Endothelial cell of hepatic sinusoid (primary cell): ENCODE results near the gene ZNF469.

Source experiments
- in situ Hi-C: cut with HindIII; loops from 2 replicates; pipeline ENCODE4 v1.10.0; 2017; ENCODE audit warnings: low sequenced_read_pairs

The ZNF469 gene

GRCh38 chr16:88419790-88420189 lies 37.0 kb downstream of the ZNF469 start:
- in situ Hi-C loops, result no loop called here

DNA sequence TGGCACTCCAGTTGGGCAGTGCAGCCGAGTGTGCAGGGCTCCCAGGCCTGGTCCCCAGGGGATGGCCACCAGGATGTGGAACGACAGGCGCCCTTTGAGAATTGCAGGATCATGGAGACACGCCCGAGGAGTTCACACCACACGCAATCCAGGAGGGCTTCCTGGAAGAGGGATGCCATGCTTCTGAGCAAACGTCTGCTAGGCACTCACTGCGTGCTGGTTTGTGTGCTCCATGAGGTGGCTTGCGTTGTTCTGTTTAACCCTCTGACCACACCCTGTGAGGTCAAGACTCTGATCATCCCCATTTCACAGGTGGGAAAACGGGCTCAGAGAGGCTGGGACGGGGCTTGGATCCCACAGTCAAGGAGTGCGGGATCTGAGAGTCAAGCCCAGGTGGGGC lies 37.7 kb downstream of the ZNF469 start:
- in situ Hi-C loops, result no loop called here

- in situ Hi-C loops, result no loop called here
These were observed 38.5 kb downstream of the ZNF469 start for GRCh38 chr16:88421301-88421700.

- in situ Hi-C loops, result no loop called here
These were observed 39.2 kb downstream of the ZNF469 start for GRCh38 chr16:88421871-88422433.

GRCh38 chr16:88422733-88423447 lies 40.1 kb downstream of the ZNF469 start:
- in situ Hi-C loops, result no loop called here

- in situ Hi-C loops, result no loop called here
These were observed 40.7 kb downstream of the ZNF469 start for GRCh38 chr16:88423448-88423850.

- in situ Hi-C loops, result loop anchor here (25.0 kb wide), 1 partner anchor 113 kb away; no protein-coding TSS in a partner anchor
These were observed 42.0 kb downstream of the ZNF469 start for GRCh38 chr16:88424587-88425235.

DNA sequence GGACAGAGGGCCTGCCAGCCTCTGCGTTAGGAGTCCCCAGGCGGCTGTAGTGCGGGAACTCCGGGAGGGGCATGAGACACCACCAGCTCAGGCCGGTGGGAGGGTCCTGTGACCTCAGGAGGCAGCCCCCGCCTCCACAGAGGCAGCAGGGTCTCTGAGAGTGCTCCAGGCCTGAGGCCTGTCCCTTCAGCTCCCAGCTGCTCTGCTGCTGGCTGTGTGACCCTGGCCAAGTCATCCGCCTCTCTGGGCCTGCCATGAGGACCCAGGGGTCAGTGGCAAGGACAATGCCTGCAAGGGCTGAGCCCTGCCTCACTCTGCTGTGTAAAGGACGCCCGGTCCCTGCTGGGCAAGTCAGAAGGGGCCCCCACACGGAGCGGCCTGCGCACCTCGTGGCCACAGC lies 43.3 kb downstream of the ZNF469 start:
- in situ Hi-C loops, result loop anchor here (25.0 kb wide), 1 partner anchor 111 kb away; no protein-coding TSS in a partner anchor

DNA sequence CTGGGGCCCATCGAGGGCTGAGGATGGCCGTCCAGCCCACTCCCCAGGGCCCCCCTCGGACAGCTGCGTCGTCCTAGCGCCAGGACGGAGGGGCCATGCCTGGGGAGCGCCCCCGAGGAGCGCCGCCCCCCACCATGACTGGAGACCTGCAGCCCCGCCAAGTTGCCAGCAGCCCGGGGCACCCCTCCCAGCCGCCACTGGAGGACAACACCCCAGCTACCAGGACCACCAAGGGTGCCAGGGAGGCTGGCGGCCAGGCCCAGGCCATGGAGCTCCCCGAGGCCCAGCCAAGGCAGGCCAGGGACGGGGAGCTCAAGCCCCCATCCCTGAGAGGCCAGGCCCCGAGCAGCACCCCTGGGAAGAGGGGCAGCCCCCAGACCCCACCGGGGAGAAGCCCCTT lies 44.6 kb downstream of the ZNF469 start:
- in situ Hi-C loops, result loop anchor here (25.0 kb wide), 1 partner anchor 110 kb away; no protein-coding TSS in a partner anchor

GRCh38 chr16:88428156-88428555 lies 45.4 kb downstream of the ZNF469 start:
- in situ Hi-C loops, result loop anchor here (25.0 kb wide), 1 partner anchor 109 kb away; no protein-coding TSS in a partner anchor

DNA sequence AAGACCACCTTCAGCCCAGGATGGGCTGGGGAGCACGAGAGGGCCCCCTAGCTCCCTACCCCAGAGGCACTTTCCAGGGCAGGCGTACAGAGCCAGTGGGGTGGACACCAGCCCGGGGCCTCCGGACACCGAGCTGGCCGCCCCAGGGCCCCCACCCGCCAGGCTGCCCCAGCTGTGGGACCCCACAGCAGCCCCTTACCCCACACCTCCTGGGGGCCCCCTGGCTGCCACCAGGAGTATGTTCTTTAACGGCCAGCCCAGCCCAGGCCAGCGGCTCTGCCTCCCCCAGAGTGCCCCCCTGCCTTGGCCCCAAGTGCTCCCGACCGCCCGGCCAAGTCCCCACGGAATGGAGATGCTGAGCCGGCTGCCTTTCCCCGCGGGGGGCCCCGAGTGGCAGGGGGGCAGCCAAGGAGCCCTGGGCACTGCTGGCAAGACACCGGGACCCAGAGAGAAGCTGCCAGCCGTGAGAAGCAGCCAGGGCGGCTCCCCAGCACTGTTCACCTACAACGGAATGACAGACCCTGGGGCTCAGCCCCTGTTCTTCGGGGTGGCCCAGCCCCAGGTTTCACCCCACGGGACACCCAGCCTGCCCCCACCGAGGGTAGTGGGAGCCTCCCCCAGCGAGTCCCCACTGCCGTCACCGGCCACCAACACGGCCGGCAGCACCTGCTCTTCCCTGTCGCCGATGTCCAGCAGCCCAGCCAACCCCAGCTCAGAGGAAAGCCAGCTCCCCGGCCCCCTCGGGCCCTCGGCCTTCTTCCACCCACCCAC lies 46.0 kb downstream of the ZNF469 start:
- in situ Hi-C loops, result loop anchor here (25.0 kb wide), 1 partner anchor 108 kb away; no protein-coding TSS in a partner anchor

DNA sequence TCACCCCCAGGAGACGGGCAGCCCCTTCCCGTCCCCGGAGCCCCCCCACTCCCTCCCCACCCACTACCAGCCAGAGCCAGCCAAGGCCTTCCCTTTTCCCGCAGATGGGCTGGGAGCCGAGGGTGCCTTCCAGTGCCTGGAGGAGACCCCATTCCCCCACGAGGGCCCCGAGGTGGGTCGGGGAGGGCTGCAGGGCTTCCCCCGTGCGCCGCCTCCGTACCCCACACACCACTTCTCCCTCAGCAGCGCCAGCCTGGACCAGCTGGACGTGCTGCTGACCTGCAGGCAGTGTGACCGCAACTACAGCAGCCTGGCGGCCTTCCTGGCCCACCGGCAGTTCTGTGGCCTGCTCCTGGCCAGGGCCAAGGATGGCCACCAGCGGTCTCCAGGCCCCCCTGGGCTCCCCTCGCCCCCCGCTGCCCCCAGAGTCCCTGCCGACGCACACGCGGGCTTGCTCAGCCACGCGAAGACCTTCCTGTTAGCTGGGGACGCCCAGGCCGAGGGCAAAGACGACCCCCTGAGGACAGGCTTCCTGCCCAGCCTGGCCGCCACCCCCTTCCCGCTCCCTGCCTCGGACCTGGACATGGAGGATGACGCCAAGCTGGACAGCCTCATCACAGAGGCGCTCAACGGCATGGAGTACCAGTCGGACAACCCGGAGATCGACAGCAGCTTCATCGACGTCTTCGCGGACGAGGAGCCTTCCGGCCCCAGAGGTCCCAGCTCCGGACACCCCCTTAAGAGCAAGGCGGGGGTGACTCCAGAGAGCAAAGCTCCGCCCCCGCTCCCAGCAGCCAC lies 46.8 kb downstream of the ZNF469 start:
- in situ Hi-C loops, result loop anchor here (25.0 kb wide), 1 partner anchor 108 kb away; no protein-coding TSS in a partner anchor

DNA sequence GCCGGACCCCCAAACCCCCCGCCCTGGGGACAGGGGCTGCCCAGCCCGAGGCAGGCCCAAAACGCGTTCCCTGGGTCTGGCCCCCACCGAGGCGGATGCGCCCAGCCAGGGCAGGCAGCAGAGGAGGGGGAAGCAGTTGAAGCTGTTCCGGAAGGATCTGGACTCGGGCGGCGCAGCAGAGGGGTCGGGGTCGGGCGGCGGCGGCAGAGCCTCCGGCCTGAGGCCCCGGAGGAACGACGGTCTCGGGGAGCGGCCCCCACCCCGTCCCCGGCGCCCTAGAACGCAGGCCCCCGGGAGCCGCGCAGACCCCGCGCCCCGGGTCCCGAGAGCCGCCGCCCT lies 47.4 kb downstream of the ZNF469 start:
- in situ Hi-C loops, result loop anchor here (25.0 kb wide), 1 partner anchor 107 kb away; no protein-coding TSS in a partner anchor

GRCh38 chr16:88430524-88431446 lies 48.0 kb downstream of the ZNF469 start:
- in situ Hi-C loops, result loop anchor here (25.0 kb wide), 1 partner anchor 107 kb away; no protein-coding TSS in a partner anchor

- in situ Hi-C loops, result loop anchor here (25.0 kb wide), 1 partner anchor 106 kb away; no protein-coding TSS in a partner anchor
These were observed 48.9 kb downstream of the ZNF469 start for GRCh38 chr16:88431651-88432050.

GRCh38 chr16:88432174-88432573 lies 49.4 kb downstream of the ZNF469 start:
- in situ Hi-C loops, result loop anchor here (25.0 kb wide), 1 partner anchor 105 kb away; no protein-coding TSS in a partner anchor
